HG02610 (cell line): ENCODE data around the gene MRAP.
"Not testable (repeated sequence)": the region's sequence is repeated elsewhere in the genome, so short reads cannot be mapped to it uniquely, and the experiment has no call there.

ENCODE experiments used
- ATAC-seq: cut with Tn5 transposase; IDR thresholded peaks from one replicate; pipeline ENCODE4 v1.9.1; 2021; ENCODE audit warnings: mild to moderate bottlenecking, moderate library complexity; ENCODE audit not compliant: unreplicated experiment

The MRAP gene

GRCh38 chr21:32298658-32299081 lies at the start of gene MRAP:
TSS of gene MRAP (plus strand) at chr21:32298855. CDS start at chr21:32298972, 117 bp downstream.
- ATAC-seq: no peak

GRCh38 chr21:32249511-32250280 lies 49.0 kb upstream of the MRAP start:
- ATAC-seq: no peak

- ATAC-seq: no peak
Measured at GRCh38 chr21:32252136-32252535, 46.5 kb upstream of the MRAP start.

- no peak for ATAC-seq
Measured at GRCh38 chr21:32253215-32253641, 45.4 kb upstream of the MRAP start.

GRCh38 chr21:32256251-32256650 lies 42.4 kb upstream of the MRAP start:
- ATAC-seq: no peak

GRCh38 chr21:32256873-32257620 lies 41.6 kb upstream of the MRAP start:
- no peak for ATAC-seq

GRCh38 chr21:32257962-32258785 lies 40.5 kb upstream of the MRAP start:
- ATAC-seq: peak; percentile 51

GRCh38 chr21:32258786-32259048 lies 39.9 kb upstream of the MRAP start:
- ATAC-seq: not testable (repeated sequence)

GRCh38 chr21:32260130-32260529 lies 38.5 kb upstream of the MRAP start:
- ATAC-seq: no peak

GRCh38 chr21:32261929-32262328 lies 36.7 kb upstream of the MRAP start:
- ATAC-seq: no peak

- not testable (repeated sequence) for ATAC-seq
Measured at GRCh38 chr21:32265321-32265720, 33.3 kb upstream of the MRAP start.

- ATAC-seq: no peak
Measured at GRCh38 chr21:32270748-32271147, 27.9 kb upstream of the MRAP start.

GRCh38 chr21:32276671-32277070 lies 22.0 kb upstream of the MRAP start:
- ATAC-seq: no peak

- no peak for ATAC-seq
Measured at GRCh38 chr21:32278103-32278502, 20.6 kb upstream of the MRAP start.

- peak; percentile 93 for ATAC-seq
Measured at GRCh38 chr21:32278518-32279376, 19.9 kb upstream of the MRAP start, which contains the start of gene MIS18A. TSS of gene MIS18A (minus strand) at chr21:32279049. CDS start at chr21:32279014, 35 bp downstream.

GRCh38 chr21:32279377-32279680 lies 19.3 kb upstream of the MRAP start:
- ATAC-seq: no peak

- ATAC-seq: no peak
Measured at GRCh38 chr21:32281531-32281930, 17.1 kb upstream of the MRAP start.

- no peak for ATAC-seq
Measured at GRCh38 chr21:32282992-32283391, 15.7 kb upstream of the MRAP start.

GRCh38 chr21:32285476-32285875 lies 13.2 kb upstream of the MRAP start:
- ATAC-seq: no peak

- no peak for ATAC-seq
Measured at GRCh38 chr21:32297449-32297848, 1.2 kb upstream of the MRAP start.

GRCh38 chr21:32298148-32298559 lies 501 bp upstream of the MRAP start:
- no peak for ATAC-seq
